GM15510 (cell line): ENCODE results near the gene FRMPD2.

Experiments
- POLR2A ChIP-seq: IDR thresholded peaks from 3 replicates; pipeline ENCODE4 v1.6.1; 2011; ENCODE audit warnings: borderline replicate concordance; ENCODE audit not compliant: insufficient read length; ENCODE audit errors: extremely low read depth

The FRMPD2 gene

GRCh38 chr10:48266528-48266927 is 8.0 kb downstream of the FRMPD2 start:
- TF ChIP-seq POLR2A: no peak

- no peak for TF ChIP-seq POLR2A
These were observed 16.4 kb downstream of the FRMPD2 start for GRCh38 chr10:48258105-48258504.

- no peak for TF ChIP-seq POLR2A
These were observed 17.0 kb downstream of the FRMPD2 start for GRCh38 chr10:48257407-48257961.

GRCh38 chr10:48255722-48256121 is 18.8 kb downstream of the FRMPD2 start:
- no peak for TF ChIP-seq POLR2A

GRCh38 chr10:48254750-48255512 is 19.6 kb downstream of the FRMPD2 start:
- TF ChIP-seq POLR2A: no peak

GRCh38 chr10:48253970-48254657 is 20.4 kb downstream of the FRMPD2 start:
- TF ChIP-seq POLR2A: no peak

GRCh38 chr10:48252354-48252650 is 22.2 kb downstream of the FRMPD2 start:
- no peak for TF ChIP-seq POLR2A

- TF ChIP-seq POLR2A: no peak
These were observed 22.8 kb downstream of the FRMPD2 start for GRCh38 chr10:48251525-48252353.

GRCh38 chr10:48251152-48251524 is 23.4 kb downstream of the FRMPD2 start:
- TF ChIP-seq POLR2A: no peak

- TF ChIP-seq POLR2A: no peak
These were observed 24.6 kb downstream of the FRMPD2 start for GRCh38 chr10:48249763-48250351.

GRCh38 chr10:48249004-48249762 is 25.3 kb downstream of the FRMPD2 start:
- TF ChIP-seq POLR2A: no peak

GRCh38 chr10:48248462-48248861 is 26.0 kb downstream of the FRMPD2 start:
- no peak for TF ChIP-seq POLR2A

- TF ChIP-seq POLR2A: no peak
These were observed 26.8 kb downstream of the FRMPD2 start for GRCh38 chr10:48247680-48248079.

- no peak for TF ChIP-seq POLR2A
These were observed 28.0 kb downstream of the FRMPD2 start for GRCh38 chr10:48246501-48246900.
